Measurements from ENCODE around the gene DUS1L. TPM values are rescaled to one million over a fixed set of nuclear protein-coding genes. Genes with fewer than 3 reads are reported as not detected.
A peak's percentile ranks its signal among the peaks of the same experiment; 100 is the strongest.

DUS1L gene
- total RNA-seq, 1 donor from 2014 or later = 24.5 TPM

DNA sequence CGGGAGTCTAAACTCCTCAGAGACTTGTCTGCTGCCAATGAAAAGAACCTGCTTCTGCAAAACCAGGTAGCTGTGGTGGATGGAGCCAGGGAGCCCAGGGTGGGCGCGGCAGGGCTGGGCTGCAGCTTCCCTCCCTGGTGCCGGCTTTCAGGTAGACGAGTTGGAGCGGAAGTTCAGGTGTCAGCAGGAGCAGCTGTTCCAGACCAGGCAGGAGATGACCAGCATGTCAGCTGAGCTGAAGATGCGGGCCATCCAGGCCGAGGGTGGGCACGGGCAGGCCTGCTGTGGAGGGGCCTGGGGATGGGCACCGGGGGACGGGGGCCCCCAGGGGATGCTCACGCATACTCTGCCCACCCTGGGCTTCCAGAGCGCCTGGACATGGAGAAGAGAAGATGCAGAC, 37.4 kb downstream of the DUS1L start:
- peaks cover 11 to 37% (median 34%) of the 10 kb centered on the region in 3 donors for H3K4me1 ChIP-seq (ENCODE audit: control insufficient read depth in 3 of 3, insufficient read depth in 3 of 3, low read length in 3 of 3)
- H3K36me3 ChIP-seq (ENCODE audit: control insufficient read depth in 3 of 3, insufficient read depth in 3 of 3, low read length in 3 of 3) = peaks cover 0 to 6% (median 2%) of the 10 kb centered on the region in 3 donors
- H3K9me3 ChIP-seq (ENCODE audit: control insufficient read depth in 3 of 3, low read length in 3 of 3) = no peaks in the 10 kb centered on the region
- H3K4me3 ChIP-seq (ENCODE audit: low read length in 3 of 3) = no peak overlapping the region
- no peak overlapping the region for H3K9ac ChIP-seq (ENCODE audit: low read depth in 1 of 3, low read length in 3 of 3)
- H3K27me3 ChIP-seq (ENCODE audit: control insufficient read depth in 3 of 3, insufficient read depth in 3 of 3, low read length in 3 of 3) = peaks cover 6 to 14% (median 7%) of the 10 kb centered on the region in 3 donors
- no peak overlapping the region for H3K27ac ChIP-seq (ENCODE audit: low read depth, low read length)

DNA sequence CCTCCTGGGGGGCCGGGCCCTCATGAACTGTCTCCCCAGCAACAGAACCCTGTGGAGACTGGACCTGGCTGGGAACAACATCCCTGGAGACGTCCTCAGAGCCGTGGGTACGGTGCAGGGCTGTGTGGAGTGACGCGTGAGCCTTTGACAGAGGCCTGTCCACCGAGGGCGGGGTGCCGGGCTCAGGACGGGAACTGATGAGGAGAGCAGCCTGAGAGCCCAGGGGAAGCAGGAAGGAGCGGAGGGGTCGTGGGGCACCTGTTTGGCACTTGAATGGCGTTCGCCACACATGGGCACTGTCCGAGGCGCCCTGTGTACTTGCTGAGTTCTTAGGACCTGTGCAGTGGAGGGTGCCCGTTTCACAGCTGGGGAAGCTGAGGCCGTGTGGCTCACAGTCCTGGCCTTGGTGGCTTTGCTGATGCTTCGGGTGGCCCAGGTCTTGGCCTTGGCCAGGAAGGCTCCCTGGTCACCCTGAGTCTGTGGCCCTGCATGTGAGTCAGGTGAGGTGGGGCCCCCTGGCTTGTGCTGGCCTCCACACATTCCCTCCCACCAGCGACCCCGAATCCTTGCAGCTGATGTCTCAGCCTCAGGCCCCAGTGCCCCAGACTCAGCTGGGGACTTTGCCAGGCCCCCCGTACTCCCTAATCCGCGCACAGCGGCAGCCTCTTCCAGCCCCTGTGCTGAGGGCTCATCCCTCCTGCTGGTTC, 40.0 kb downstream of the DUS1L start:
- Histone ChIP-seq H3K27ac (ENCODE audit: low read depth, low read length) (no peak overlapping the region), H3K9me3 (ENCODE audit: control insufficient read depth in 3 of 3, low read length in 3 of 3) (no peaks in the 10 kb centered on the region), H3K4me3 (ENCODE audit: low read length in 3 of 3) (no peak overlapping the region), H3K9ac (ENCODE audit: low read depth in 1 of 3, low read length in 3 of 3) (peak overlapping the region in 1 of 3 donors; percentile 10), H3K36me3 (ENCODE audit: control insufficient read depth in 3 of 3, insufficient read depth in 3 of 3, low read length in 3 of 3) (peaks cover 0 to 6% (median 2%) of the 10 kb centered on the region in 3 donors), H3K4me1 (ENCODE audit: control insufficient read depth in 3 of 3, insufficient read depth in 3 of 3, low read length in 3 of 3) (peaks cover 24 to 44% (median 39%) of the 10 kb centered on the region in 3 donors), H3K27me3 (ENCODE audit: control insufficient read depth in 3 of 3, insufficient read depth in 3 of 3, low read length in 3 of 3) (no peaks in the 10 kb centered on the region)

DNA sequence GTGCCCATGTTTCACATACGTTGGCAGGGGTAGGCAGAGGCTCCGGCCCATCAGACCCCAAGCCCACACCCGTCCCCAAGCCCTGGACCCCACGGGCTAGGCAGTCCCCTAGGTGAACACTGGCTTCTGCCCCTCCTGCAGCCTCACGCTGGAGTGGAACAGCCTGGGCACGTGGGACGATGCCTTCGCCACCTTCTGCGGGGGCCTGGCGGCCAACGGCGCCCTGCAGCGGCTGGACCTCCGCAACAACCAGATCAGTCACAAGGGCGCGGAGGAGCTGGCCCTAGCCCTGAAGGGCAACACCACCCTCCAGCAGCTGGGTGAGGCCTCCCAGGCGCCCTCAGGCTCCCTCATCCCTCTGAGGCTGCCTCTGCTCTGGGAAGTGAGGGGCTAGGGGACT, 40.7 kb downstream of the DUS1L start:
- no peak overlapping the region for H3K9ac ChIP-seq (ENCODE audit: low read depth in 1 of 3, low read length in 3 of 3)
- no peak overlapping the region for H3K4me3 ChIP-seq (ENCODE audit: low read length in 3 of 3)
- H3K4me1 ChIP-seq (ENCODE audit: control insufficient read depth in 3 of 3, insufficient read depth in 3 of 3, low read length in 3 of 3) = peaks cover 24 to 43% (median 38%) of the 10 kb centered on the region in 3 donors
- H3K27ac ChIP-seq (ENCODE audit: low read depth, low read length) = no peak overlapping the region
- no peaks in the 10 kb centered on the region for H3K9me3 ChIP-seq (ENCODE audit: control insufficient read depth in 3 of 3, low read length in 3 of 3)
- no peaks in the 10 kb centered on the region for H3K27me3 ChIP-seq (ENCODE audit: control insufficient read depth in 3 of 3, insufficient read depth in 3 of 3, low read length in 3 of 3)
- H3K36me3 ChIP-seq (ENCODE audit: control insufficient read depth in 3 of 3, insufficient read depth in 3 of 3, low read length in 3 of 3) = peaks cover 0 to 6% (median 2%) of the 10 kb centered on the region in 3 donors

DNA sequence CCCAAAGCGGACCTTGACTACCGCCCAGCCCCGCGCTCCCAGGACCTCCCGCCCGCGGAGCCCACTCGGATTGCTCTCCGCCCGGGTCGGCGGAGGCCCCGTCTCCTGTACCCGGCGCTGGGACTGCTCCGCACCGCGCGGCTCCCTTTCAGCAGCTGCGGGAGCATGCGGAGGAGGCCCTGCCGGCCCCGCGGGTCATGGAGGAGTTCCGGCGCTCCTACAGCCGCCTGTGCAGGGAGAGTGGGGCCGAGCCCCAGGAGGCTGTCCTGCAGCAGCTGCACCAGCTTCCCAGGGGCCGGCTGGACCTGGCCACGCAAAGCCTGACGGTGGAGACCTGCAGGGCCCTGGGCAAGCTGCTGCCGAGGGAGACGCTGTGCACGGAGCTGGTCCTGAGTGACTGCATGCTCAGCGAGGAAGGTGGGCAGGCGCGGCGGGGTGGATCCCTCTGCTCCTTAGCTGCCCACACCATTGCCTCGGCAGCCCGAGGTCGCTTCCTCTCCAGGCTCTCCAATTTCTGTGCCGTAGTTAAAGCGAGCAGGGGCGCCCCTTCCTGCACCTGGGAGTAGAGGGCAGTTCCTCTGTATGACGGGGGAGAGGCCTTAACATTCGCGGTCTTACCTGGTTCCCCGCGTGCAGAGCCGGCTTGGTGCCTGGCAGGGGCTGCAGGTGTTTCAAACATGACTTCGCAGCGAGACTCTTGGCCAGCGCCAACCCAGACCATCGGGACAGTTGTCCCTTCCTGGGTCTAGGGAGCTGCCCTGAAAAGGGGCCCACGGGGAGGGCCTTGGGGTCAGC, 42.0 kb downstream of the DUS1L start:
- Histone ChIP-seq H3K4me3 (ENCODE audit: low read length in 3 of 3) (peak overlapping the region; percentile 73 to 82 (median 77)), H3K27ac (ENCODE audit: low read depth, low read length) (no peak overlapping the region), H3K9me3 (ENCODE audit: control insufficient read depth in 3 of 3, low read length in 3 of 3) (no peaks in the 10 kb centered on the region), H3K4me1 (ENCODE audit: control insufficient read depth in 3 of 3, insufficient read depth in 3 of 3, low read length in 3 of 3) (peaks cover 35 to 49% (median 46%) of the 10 kb centered on the region in 3 donors), H3K9ac (ENCODE audit: low read depth in 1 of 3, low read length in 3 of 3) (peak overlapping the region; percentile 65 to 84 (median 70)), H3K27me3 (ENCODE audit: control insufficient read depth in 3 of 3, insufficient read depth in 3 of 3, low read length in 3 of 3) (no peaks in the 10 kb centered on the region), H3K36me3 (ENCODE audit: control insufficient read depth in 3 of 3, insufficient read depth in 3 of 3, low read length in 3 of 3) (peaks cover 0 to 6% (median 2%) of the 10 kb centered on the region in 3 donors)

DNA sequence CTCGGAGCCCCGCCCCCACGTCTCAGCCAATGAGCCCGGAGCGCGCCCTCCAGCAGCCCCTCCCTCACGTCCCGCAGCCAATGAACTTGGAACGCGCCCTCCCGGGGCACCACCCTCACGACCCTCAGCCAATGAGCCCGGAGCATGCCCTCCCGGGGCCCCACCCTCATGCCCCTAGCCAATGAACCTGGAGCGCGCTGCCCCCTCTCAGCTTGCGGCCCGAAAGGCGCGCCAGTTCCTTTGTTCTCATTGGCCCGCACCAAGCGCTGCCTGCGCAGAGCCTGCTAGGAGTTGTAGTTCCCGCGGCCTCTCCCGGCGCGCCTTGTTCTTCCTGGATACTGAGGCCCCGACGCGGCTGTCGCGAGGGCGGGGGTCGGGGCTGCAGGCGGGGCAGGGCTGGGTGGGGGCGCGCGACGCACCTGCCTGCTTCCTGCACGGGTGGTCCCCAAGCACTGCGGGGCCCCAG, 42.6 kb downstream of the DUS1L start, which contains the start of gene LRRC45:
TSS of gene LRRC45 (plus strand) at position 325 of the 466 bp plus-strand sequence. CDS start 339 bp downstream, outside the sequence.
- Histone ChIP-seq H3K4me3 (ENCODE audit: low read length in 3 of 3) (peak within 1 kb of the TSS; percentile 78 to 88 (median 83)), H3K9ac (ENCODE audit: low read depth in 1 of 3, low read length in 3 of 3) (peak within 1 kb of the TSS; percentile 81 to 89 (median 85)), H3K27ac (ENCODE audit: low read depth, low read length) (peak within 1 kb of the TSS; percentile 56), H3K9me3 (ENCODE audit: control insufficient read depth in 3 of 3, low read length in 3 of 3) (no peaks in the 10 kb centered on the region), H3K27me3 (ENCODE audit: control insufficient read depth in 3 of 3, insufficient read depth in 3 of 3, low read length in 3 of 3) (no peaks in the 10 kb centered on the region), H3K36me3 (ENCODE audit: control insufficient read depth in 3 of 3, insufficient read depth in 3 of 3, low read length in 3 of 3) (peaks cover 0 to 6% (median 2%) of the 10 kb centered on the region in 3 donors), H3K4me1 (ENCODE audit: control insufficient read depth in 3 of 3, insufficient read depth in 3 of 3, low read length in 3 of 3) (peaks cover 41 to 55% (median 53%) of the 10 kb centered on the region in 3 donors)

DNA sequence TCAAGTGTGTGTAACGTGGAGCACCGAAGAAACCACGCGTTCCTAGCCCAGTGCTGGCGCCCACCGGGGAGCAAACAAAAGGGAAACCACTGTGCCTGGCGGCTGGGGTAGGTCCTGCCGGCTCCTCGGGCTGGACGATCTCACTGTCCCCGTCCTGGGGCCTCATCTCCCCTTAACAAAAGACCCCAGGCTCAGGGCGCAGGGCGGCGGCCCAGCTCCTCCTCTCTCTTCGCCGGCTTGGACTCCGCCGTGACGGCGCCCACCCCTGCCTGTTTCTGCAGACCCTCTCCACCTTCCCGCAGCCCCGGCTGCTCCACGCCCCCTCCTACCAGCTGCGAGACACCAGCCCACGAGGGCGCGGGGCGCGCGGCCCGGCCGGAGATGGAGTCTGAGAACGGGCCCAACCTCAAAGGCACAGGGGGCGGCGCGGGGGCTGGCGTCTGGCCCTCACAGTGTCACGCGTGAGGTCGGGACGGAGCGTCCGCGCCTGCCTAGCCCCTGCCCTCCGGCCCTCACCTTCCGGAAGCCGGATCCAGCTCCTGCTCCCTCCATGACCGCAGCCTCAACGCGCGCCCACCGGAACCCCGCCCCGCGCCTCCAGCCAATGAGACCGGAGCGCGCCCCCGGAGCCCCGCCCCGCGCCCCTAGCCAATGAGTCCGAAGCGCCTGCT, 43.2 kb downstream of the DUS1L start, which contains the start of gene CENPX:
TSS of gene CENPX (minus strand) at position 569 of the 671 bp plus-strand sequence. CDS start at position 552, 17 bp downstream.
- Histone ChIP-seq H3K36me3 (ENCODE audit: control insufficient read depth in 3 of 3, insufficient read depth in 3 of 3, low read length in 3 of 3) (peaks cover 0 to 6% (median 0%) of the 10 kb centered on the region in 3 donors), H3K27ac (ENCODE audit: low read depth, low read length) (peak within 1 kb of the TSS; percentile 56), H3K27me3 (ENCODE audit: control insufficient read depth in 3 of 3, insufficient read depth in 3 of 3, low read length in 3 of 3) (no peaks in the 10 kb centered on the region), H3K4me3 (ENCODE audit: low read length in 3 of 3) (peak within 1 kb of the TSS; percentile 78 to 88 (median 83)), H3K9ac (ENCODE audit: low read depth in 1 of 3, low read length in 3 of 3) (peak within 1 kb of the TSS; percentile 81 to 89 (median 85)), H3K4me1 (ENCODE audit: control insufficient read depth in 3 of 3, insufficient read depth in 3 of 3, low read length in 3 of 3) (peaks cover 46 to 61% (median 58%) of the 10 kb centered on the region in 3 donors), H3K9me3 (ENCODE audit: control insufficient read depth in 3 of 3, low read length in 3 of 3) (no peaks in the 10 kb centered on the region)

DNA sequence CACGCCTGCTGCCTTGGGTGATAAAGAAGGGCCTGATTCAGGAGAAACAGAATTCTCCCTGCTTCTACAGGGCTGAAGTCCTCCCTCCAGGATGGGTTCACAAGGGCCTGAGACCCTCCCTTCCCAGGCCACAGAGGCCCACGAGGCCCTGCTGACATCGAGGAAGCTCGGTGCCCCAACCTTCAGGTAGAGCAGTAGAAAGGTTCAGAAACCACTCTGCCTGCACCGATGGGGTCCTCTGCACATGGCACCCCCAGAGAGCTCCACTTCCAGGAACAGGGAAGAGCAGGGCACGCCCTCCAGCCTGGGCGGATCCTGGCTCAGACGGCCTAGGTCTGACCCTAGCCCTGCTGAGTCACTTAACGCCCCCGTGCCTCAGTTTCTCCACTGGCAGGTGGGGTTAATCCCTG, 43.7 kb downstream of the DUS1L start:
- peaks cover 0 to 2% (median 0%) of the 10 kb centered on the region in 3 donors for H3K36me3 ChIP-seq (ENCODE audit: control insufficient read depth in 3 of 3, insufficient read depth in 3 of 3, low read length in 3 of 3)
- peaks cover 46 to 64% (median 61%) of the 10 kb centered on the region in 3 donors for H3K4me1 ChIP-seq (ENCODE audit: control insufficient read depth in 3 of 3, insufficient read depth in 3 of 3, low read length in 3 of 3)
- peak overlapping the region; percentile 81 to 89 (median 85) for H3K9ac ChIP-seq (ENCODE audit: low read depth in 1 of 3, low read length in 3 of 3)
- peak overlapping the region; percentile 78 to 88 (median 83) for H3K4me3 ChIP-seq (ENCODE audit: low read length in 3 of 3)
- H3K27ac ChIP-seq (ENCODE audit: low read depth, low read length) = no peak overlapping the region
- no peaks in the 10 kb centered on the region for H3K27me3 ChIP-seq (ENCODE audit: control insufficient read depth in 3 of 3, insufficient read depth in 3 of 3, low read length in 3 of 3)
- H3K9me3 ChIP-seq (ENCODE audit: control insufficient read depth in 3 of 3, low read length in 3 of 3) = no peaks in the 10 kb centered on the region

DNA sequence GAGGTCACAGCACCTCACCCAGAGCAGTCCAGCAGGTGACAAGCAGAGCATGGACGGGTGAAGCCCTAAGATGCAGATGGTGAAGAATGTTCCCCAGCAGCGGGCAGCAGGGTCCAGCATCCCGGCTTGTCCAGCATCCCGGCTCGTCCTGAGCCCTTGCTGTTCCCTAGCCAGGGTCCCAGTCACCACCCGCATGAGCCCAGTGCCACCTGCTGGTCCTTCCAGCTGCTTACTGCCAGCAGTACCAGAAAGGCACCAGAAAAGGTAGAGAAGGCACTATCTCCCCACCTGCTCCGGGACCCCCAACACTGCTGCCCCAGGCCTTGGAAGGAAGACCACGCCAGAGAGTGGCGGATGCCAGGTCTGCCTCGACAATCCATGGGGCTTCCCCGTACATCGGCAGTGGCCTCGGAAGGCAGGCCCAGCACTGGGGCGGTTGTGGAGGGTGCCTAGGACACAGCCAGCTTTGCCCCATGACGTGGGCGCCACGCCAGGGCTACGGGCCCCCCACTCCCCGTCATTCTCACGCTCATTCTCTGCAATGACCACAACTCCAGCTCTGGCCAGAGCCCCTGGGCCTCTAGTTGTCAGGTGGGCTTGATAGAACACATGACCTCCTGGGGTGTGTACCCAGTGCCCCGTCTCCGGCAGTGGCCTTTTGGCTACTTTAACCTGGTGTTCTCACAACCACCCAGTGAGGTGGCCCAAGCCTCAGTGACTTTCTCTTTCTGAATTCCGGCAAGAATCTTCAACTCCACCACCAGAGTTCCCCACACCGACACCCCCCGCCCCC, 44.3 kb downstream of the DUS1L start:
- peak overlapping the region in 2 of 3 donors; percentile 83 to 88 for H3K4me3 ChIP-seq (ENCODE audit: low read length in 3 of 3)
- peak overlapping the region; percentile 81 to 89 (median 85) for H3K9ac ChIP-seq (ENCODE audit: low read depth in 1 of 3, low read length in 3 of 3)
- H3K36me3 ChIP-seq (ENCODE audit: control insufficient read depth in 3 of 3, insufficient read depth in 3 of 3, low read length in 3 of 3) = no peaks in the 10 kb centered on the region
- H3K27ac ChIP-seq (ENCODE audit: low read depth, low read length) = no peak overlapping the region
- H3K4me1 ChIP-seq (ENCODE audit: control insufficient read depth in 3 of 3, insufficient read depth in 3 of 3, low read length in 3 of 3) = peaks cover 46 to 64% (median 61%) of the 10 kb centered on the region in 3 donors
- no peaks in the 10 kb centered on the region for H3K27me3 ChIP-seq (ENCODE audit: control insufficient read depth in 3 of 3, insufficient read depth in 3 of 3, low read length in 3 of 3)
- no peaks in the 10 kb centered on the region for H3K9me3 ChIP-seq (ENCODE audit: control insufficient read depth in 3 of 3, low read length in 3 of 3)
